H1 (cell line): Measurements from ENCODE around the gene KDR. TPM values are rescaled to one million over a fixed set of nuclear protein-coding genes. Genes with fewer than 3 reads are reported as not detected.

Experiments used
- CTCF ChIA-PET: fragments of 300-600 bp; sonication (Branson Sonifier 250); formaldehyde crosslinking; loops from one replicate; lab custom pipeline; 2021; ENCODE audit not compliant: partially characterized antibody; lab: Charles Lee
- POLR2A ChIA-PET: fragments of 300-600 bp; sonication (Branson Sonifier 250); formaldehyde crosslinking; loops from one replicate; lab custom pipeline; 2021; ENCODE audit warnings: inconsistent platforms; ENCODE audit not compliant: partially characterized antibody; lab: Charles Lee
- DNase-seq, 2 experiments: peaks; one replicate each; pipeline versions ENCODE4 v3.0.0 to v3.0.0-alpha.2; 2010 to 2022; ENCODE audit warnings: low spot score in 2 of 2, low read depth in 1 of 2, mixed read lengths in 1 of 2
- FAIRE-seq: peaks from 2 replicates; lab custom pipeline; 2011; peaks lifted over from hg19 to GRCh38; lab: Jason Lieb, UNC
- H2AFZ ChIP-seq: 2 replicates; pipeline ENCODE4 v1.8.1; 2012; ENCODE audit warnings: low read length, inconsistent platforms
- H2AK5ac ChIP-seq: 2 replicates; pipeline ENCODE4 v1.6.1; 2013; ENCODE audit warnings: low read depth, low read length
- H2BK120ac ChIP-seq: replicated peaks from 2 replicates; pipeline ENCODE3; 2013; ENCODE audit warnings: low read depth, low read length, inconsistent platforms
- H2BK12ac ChIP-seq: 2 replicates; pipeline ENCODE4 v1.6.1; 2013; ENCODE audit warnings: low read depth, low read length
- H2BK15ac ChIP-seq: 2 replicates; pipeline ENCODE4 v1.6.1; 2013; ENCODE audit warnings: low read length
- H2BK20ac ChIP-seq: 2 replicates; pipeline ENCODE4 v1.6.1; 2013; ENCODE audit warnings: low read length
- H2BK5ac ChIP-seq: 2 replicates; pipeline ENCODE4 v1.6.1; 2013; ENCODE audit warnings: low read depth, low read length
- H3K14ac ChIP-seq: 2 replicates; pipeline ENCODE4 v1.6.1; 2013; ENCODE audit warnings: inconsistent platforms; ENCODE audit not compliant: insufficient read length
- H3K18ac ChIP-seq: 2 replicates; pipeline ENCODE4 v1.6.1; 2013; ENCODE audit warnings: low read length; ENCODE audit errors: extremely low read depth
- H3K23ac ChIP-seq: 2 replicates; pipeline ENCODE4 v1.6.1; 2013; ENCODE audit warnings: inconsistent platforms; ENCODE audit not compliant: insufficient read length
- H3K23me2 ChIP-seq: 2 replicates; pipeline ENCODE4 v1.6.1; 2013; ENCODE audit warnings: low read depth, low read length
- H3K27ac ChIP-seq: 2 replicates; pipeline ENCODE4 v1.6.1; 2011; ENCODE audit warnings: low read depth, low read length, inconsistent platforms
- H3K27me3 ChIP-seq, 4 experiments: replicated peaks in 1 of 4; 1 replicate in 1 of 4; 2 replicates in 3 of 4; pipeline versions ENCODE4 v1.6.1 to v1.8.1; 2011 to 2013; ENCODE audit warnings: low read length in 3 of 4, mild to moderate bottlenecking in 3 of 4, inconsistent platforms in 2 of 4, mixed read lengths in 2 of 4, moderate library complexity in 1 of 4; ENCODE audit not compliant: control insufficient read depth in 3 of 4, insufficient read depth in 3 of 4; ENCODE audit errors: extremely low read depth in 1 of 4
- H3K36me3 ChIP-seq, 4 experiments: 2 replicates each; pipeline versions ENCODE4 v1.6.1 to v1.8.1; 2011 to 2013; ENCODE audit warnings: mild to moderate bottlenecking in 4 of 4, low read length in 3 of 4, moderate library complexity in 2 of 4, control low read depth in 1 of 4, inconsistent platforms in 1 of 4; ENCODE audit not compliant: insufficient read depth in 4 of 4, control insufficient read depth in 2 of 4
- H3K4ac ChIP-seq: replicated peaks from 2 replicates; pipeline ENCODE3; 2013; ENCODE audit warnings: low read length, low read depth, mixed read lengths, inconsistent platforms; ENCODE audit not compliant: insufficient read length
- H3K4me1 ChIP-seq, 4 experiments: replicated peaks in 1 of 4; 1 replicate in 1 of 4; 2 replicates in 3 of 4; pipeline versions ENCODE4 v1.6.1 to v1.8.1; 2011 to 2013; ENCODE audit warnings: low read length in 3 of 4, inconsistent platforms in 2 of 4, mixed read lengths in 1 of 4; ENCODE audit not compliant: insufficient read depth in 4 of 4, control insufficient read depth in 3 of 4
- H3K4me2 ChIP-seq, 2 experiments: 2 replicates each; pipeline versions ENCODE4 v1.6.1 to v1.8.1; 2011 to 2013; ENCODE audit warnings: low read depth in 2 of 2, low read length in 2 of 2, control low read depth in 1 of 2, inconsistent platforms in 1 of 2, mild to moderate bottlenecking in 1 of 2; ENCODE audit not compliant: insufficient read depth in 1 of 2
- H3K4me3 ChIP-seq, 4 experiments: fragments of 200-600, 300-600 bp in 1 of 4; sonication (generic), shearing (Covaris generic), sonication (Bioruptor Twin) in 1 of 4; 2 replicates each; pipeline versions ENCODE4 v1.5.1 to v1.8.1; 2011 to 2016; ENCODE audit warnings: low read length in 4 of 4, low read depth in 3 of 4, control low read depth in 2 of 4, inconsistent platforms in 2 of 4, mild to moderate bottlenecking in 2 of 4, mixed read lengths in 1 of 4, moderate library complexity in 1 of 4; ENCODE audit not compliant: insufficient read depth in 2 of 4; ENCODE audit errors: extremely low read depth in 1 of 4
- H3K56ac ChIP-seq: replicated peaks from 2 replicates; pipeline ENCODE3; 2013; ENCODE audit warnings: low read depth, mild to moderate bottlenecking, mixed read lengths, low read length, inconsistent platforms; ENCODE audit not compliant: insufficient read length
- H3K79me1 ChIP-seq: 2 replicates; pipeline ENCODE4 v1.6.1; 2013; ENCODE audit warnings: low read depth, low read length, control low read depth
- H3K79me2 ChIP-seq, 2 experiments: 2 replicates each; pipeline versions ENCODE4 v1.6.1 to v1.8.1; 2012 to 2013; ENCODE audit warnings: low read length in 2 of 2, mild to moderate bottlenecking in 2 of 2, inconsistent platforms in 1 of 2; ENCODE audit not compliant: insufficient read depth in 2 of 2, control insufficient read depth in 1 of 2
- H3K9ac ChIP-seq, 4 experiments: replicated peaks in 1 of 4; 1 replicate in 1 of 4; 2 replicates in 3 of 4; pipeline versions ENCODE4 v1.6.1 to v1.8.1; 2011 to 2013; ENCODE audit warnings: low read depth in 3 of 4, low read length in 3 of 4, control low read depth in 2 of 4, mild to moderate bottlenecking in 2 of 4, moderate library complexity in 2 of 4, inconsistent platforms in 1 of 4; ENCODE audit errors: extremely low read depth in 1 of 4
- H3K9me3 ChIP-seq, 2 experiments: 2 replicates each; pipeline versions ENCODE4 v1.6.1 to v1.8.1; 2012 to 2013; ENCODE audit warnings: mild to moderate bottlenecking in 2 of 2, moderate library complexity in 2 of 2, control low read depth in 1 of 2, inconsistent platforms in 1 of 2, low read depth in 1 of 2, low read length in 1 of 2, mixed read lengths in 1 of 2; ENCODE audit not compliant: insufficient read depth in 2 of 2
- H4K20me1 ChIP-seq, 2 experiments: replicated peaks in 1 of 2; 2 replicates each; pipeline versions ENCODE3 to v1.8.1; 2011 to 2013; ENCODE audit warnings: inconsistent platforms in 2 of 2, low read length in 2 of 2, mild to moderate bottlenecking in 1 of 2; ENCODE audit not compliant: insufficient read depth in 2 of 2, control insufficient read depth in 1 of 2
- H4K5ac ChIP-seq: 2 replicates; pipeline ENCODE4 v1.6.1; 2013; ENCODE audit warnings: low read length, low read depth, mixed read lengths, inconsistent platforms; ENCODE audit not compliant: insufficient read length
- H4K8ac ChIP-seq: 2 replicates; pipeline ENCODE4 v1.8.0; 2013; ENCODE audit warnings: mild to moderate bottlenecking, moderate library complexity, low read length, inconsistent platforms; ENCODE audit not compliant: insufficient read depth; ENCODE audit errors: extremely low read depth
- H4K91ac ChIP-seq: replicated peaks from 2 replicates; pipeline ENCODE3; 2013; ENCODE audit warnings: low read length, mixed read lengths, inconsistent platforms; ENCODE audit not compliant: insufficient read length
- ATF2 ChIP-seq: IDR thresholded peaks from 2 replicates; pipeline ENCODE4 v1.6.1; 2012; ENCODE audit warnings: low read length, inconsistent platforms
- CBX8 ChIP-seq: fragments of 300-800, 300-1000 bp; sonication (generic); IDR thresholded peaks from 2 replicates; pipeline ENCODE4 v1.7.1; 2016; ENCODE audit warnings: low read depth, low read length, borderline replicate concordance
- CHD1 ChIP-seq: IDR thresholded peaks from 2 replicates; pipeline ENCODE4 v1.6.1; 2012; ENCODE audit warnings: low read depth, low read length, improper control_type of control experiment
- CHD2 ChIP-seq: IDR thresholded peaks from 2 replicates; pipeline ENCODE4 v1.6.1; 2012; ENCODE audit warnings: low read length, improper control_type of control experiment
- E2F6 ChIP-seq: IDR thresholded peaks from 2 replicates; pipeline ENCODE4 v1.6.1; 2012; ENCODE audit warnings: inconsistent platforms
- GTF2F1 ChIP-seq: IDR thresholded peaks from 2 replicates; pipeline ENCODE4 v1.6.1; 2012; ENCODE audit warnings: low read depth, low read length, improper control_type of control experiment, borderline replicate concordance
- HDAC6 ChIP-seq: IDR thresholded peaks from one replicate; pipeline ENCODE4 v1.7.1; 2012; ENCODE audit warnings: low read depth, mild to moderate bottlenecking, inconsistent platforms, low read length, moderate library complexity
- JUND ChIP-seq: IDR thresholded peaks from 2 replicates; pipeline ENCODE4 v1.6.1; 2011; ENCODE audit warnings: mild to moderate bottlenecking, improper control_type of control experiment, low read length
- PHF8 ChIP-seq: fragments of 200-600 bp; sonication (generic); conservative IDR thresholded peaks from 2 replicates; pipeline ENCODE4 v1.7.1; 2012; ENCODE audit warnings: low read depth, mild to moderate bottlenecking, inconsistent platforms, low read length, moderate library complexity
- SP4 ChIP-seq: IDR thresholded peaks from 2 replicates; pipeline ENCODE4 v1.6.1; 2012; ENCODE audit warnings: low read length, inconsistent platforms
- TCF12 ChIP-seq: IDR thresholded peaks from 2 replicates; pipeline ENCODE4 v1.6.1; 2011; ENCODE audit warnings: low read depth, mild to moderate bottlenecking, low read length
- WGBS, 2 experiments: shearing (Covaris generic) in 1 of 2; methylation state at CpG; one replicate each; pipeline versions ENCODE4 v1.1.6 to v1.1.7; 2013 to 2015; ENCODE audit warnings: low lambda C conversion rate in 2 of 2, mixed read lengths in 2 of 2, inconsistent platforms in 1 of 2, low coverage in 1 of 2, missing lambda C conversion rate in 1 of 2; ENCODE audit not compliant: insufficient replicate concordance in 2 of 2, insufficient coverage in 1 of 2, insufficient read length in 1 of 2; ENCODE audit errors: extremely low coverage in 1 of 2, missing lambda C conversion rate in 1 of 2; 5-methylcytosine and 5-hydroxymethylcytosine counted together
- polyA plus RNA-seq, 7 experiments: library from polyadenylated mRNA; depleted of rRNA in 3 of 7; stranded (reverse) in 5 of 7; unstranded in 2 of 7; fragments of >200 nt in 5 of 7; fragments of 200-250 nt in 2 of 7; gene quantifications; 1 replicate in 5 of 7; 2 replicates in 1 of 7; 4 replicates in 1 of 7; pipeline versions ENCODE4 v1.2.1 to v1.2.3, GENCODE V29; 2011 to 2013; ENCODE audit warnings: missing spikeins in 2 of 7, mixed read lengths in 2 of 7
- total RNA-seq: library from RNA; stranded (reverse); fragmentation: NEBNext Ultra II Directional; extraction: Animal tissue kit (Norgen Biotek cat#: 25700); gene quantifications from 2 replicates; pipeline ENCODE4 v1.2.1, GENCODE V29; 2021

Gene KDR
- total and polyA plus RNA-seq, 2 of the 8 experiments (the other 6 are each of a cell fraction or from before 2014, with no cell fraction given), result 69.3 to 106 TPM

GRCh38 chr4:55116450-55116849, 8.9 kb downstream of the KDR start:
- H3K14ac ChIP-seq, result no peak overlapping the region
- H3K36me3 ChIP-seq, result peaks cover 15 to 74% (median 41%) of the 10 kb centered on the region in 4 experiments
- no peak overlapping the region for H4K91ac ChIP-seq
- H2AK5ac ChIP-seq, result no peak overlapping the region
- no peaks in the 10 kb centered on the region for H3K79me1 ChIP-seq
- no peak overlapping the region for H2BK120ac ChIP-seq
- no peak overlapping the region for H3K56ac ChIP-seq
- H2AFZ ChIP-seq, result no peak overlapping the region
- peaks cover 0 to 6% (median 3%) of the 10 kb centered on the region in 4 experiments; a peak in 3 of 7 replicates for H3K4me1 ChIP-seq
- H3K23me2 ChIP-seq, result no peaks in the 10 kb centered on the region; the same call in 1 of the 2 replicates
- DNase-seq, result no peak
- WGBS, 2 experiments, result 83% methylated on average over 1 of the region's 1 CpG; no CpG with 5 or more reads in 1 of the 2 experiments
- no peak overlapping the region for H3K4ac ChIP-seq
- no peak overlapping the region for H4K8ac ChIP-seq
- no peak for FAIRE-seq
- H2BK15ac ChIP-seq, result no peak overlapping the region
- H2BK20ac ChIP-seq, result no peak overlapping the region
- no peak overlapping the region for H3K4me3 ChIP-seq
- no peak overlapping the region for H2BK12ac ChIP-seq
- no peak overlapping the region for H3K27ac ChIP-seq
- CTCF ChIA-PET, result interaction anchor here (0.6 to 2.4 kb wide), 6 partner anchors 8 to 206 kb away, joined by 3 to 8 read pairs (median 4); no protein-coding TSS in a partner anchor
- H4K20me1 ChIP-seq, result peaks cover 0 to 6% of the 10 kb centered on the region in 2 experiments
- POLR2A ChIA-PET, result interaction anchor here (0.9 to 1.7 kb wide), 2 partner anchors 9 to 37 kb away, joined by 3 read pairs; partner anchors contain the start of gene KDR
- no peaks in the 10 kb centered on the region for H3K27me3 ChIP-seq
- H2BK5ac ChIP-seq, result no peak overlapping the region
- no peak overlapping the region for H4K5ac ChIP-seq
- no peaks in the 10 kb centered on the region for H3K9me3 ChIP-seq
- H3K9ac ChIP-seq, result no peak overlapping the region
- no peak overlapping the region for H3K18ac ChIP-seq
- no peak overlapping the region for H3K23ac ChIP-seq
- no peak overlapping the region for H3K4me2 ChIP-seq
- H3K79me2 ChIP-seq, result peaks cover 0 to 58% of the 10 kb centered on the region in 2 experiments; a peak in 3 of 4 replicates
- TF ChIP-seq JUND (no peak), SP4 (no peak), TCF12 (no peak), CBX8 (no peak), ATF2 (no peak), CHD2 (no peak), GTF2F1 (no peak), CHD1 (no peak), HDAC6 (no peak), E2F6 (no peak), PHF8 (no peak)
